HG02840 (cell line): ENCODE data around the gene GNL3L.
"Not testable (repeated sequence)": the region's sequence is repeated elsewhere in the genome, so short reads cannot be mapped to it uniquely, and the experiment has no call there.

Source experiments
- ATAC-seq: cut with Tn5 transposase; IDR thresholded peaks from one replicate; pipeline ENCODE4 v1.9.1; 2021; ENCODE audit warnings: mild to moderate bottlenecking, moderate library complexity, moderate number of reproducible peaks; ENCODE audit not compliant: unreplicated experiment, low FRiP score

Gene GNL3L

DNA sequence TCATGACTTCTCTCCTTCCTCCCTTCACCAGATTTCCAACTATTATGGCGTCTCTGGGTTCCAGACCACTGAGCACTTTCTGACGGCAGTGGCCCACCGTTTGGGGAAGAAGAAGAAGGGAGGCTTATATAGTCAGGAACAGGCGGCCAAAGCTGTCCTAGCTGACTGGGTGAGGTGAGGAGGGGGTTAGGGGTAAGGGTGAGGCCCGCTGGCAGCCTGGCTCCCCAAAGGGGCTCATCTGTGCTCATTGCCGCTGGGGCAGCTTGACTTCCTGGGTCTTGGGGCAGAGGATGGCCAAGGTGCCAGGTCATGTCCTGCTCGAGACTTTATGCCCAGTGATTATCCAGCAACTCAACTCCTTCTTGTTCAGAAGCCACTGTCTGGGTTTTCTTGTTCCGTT is 21.8 kb downstream of the GNL3L start:
- no peak for ATAC-seq

- not testable (repeated sequence) for ATAC-seq
Measured at GRCh38 chrX:54555006-54555405, 25.0 kb downstream of the GNL3L start.

- ATAC-seq = no peak
Measured at GRCh38 chrX:54560411-54560810, 30.4 kb downstream of the GNL3L start.

DNA sequence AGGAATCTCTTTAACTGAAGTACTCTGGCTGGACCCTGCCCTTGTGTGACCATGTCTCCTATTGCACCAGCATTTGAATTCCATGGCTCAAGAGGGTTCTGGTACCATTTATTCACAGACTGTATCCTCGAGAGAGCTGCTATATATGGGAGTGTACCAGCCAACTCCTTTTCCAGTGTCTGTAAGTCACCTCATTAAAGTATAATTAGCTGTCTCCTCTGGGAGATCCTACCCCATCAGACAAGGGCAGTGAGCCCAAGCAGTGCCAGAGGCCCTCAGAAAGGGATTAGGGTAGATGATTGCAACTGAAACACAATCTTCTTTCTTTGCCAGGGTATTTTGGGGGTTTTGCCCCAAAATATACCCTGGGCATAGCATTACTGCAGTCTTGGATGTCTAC is 31.6 kb downstream of the GNL3L start:
- ATAC-seq = no peak

DNA sequence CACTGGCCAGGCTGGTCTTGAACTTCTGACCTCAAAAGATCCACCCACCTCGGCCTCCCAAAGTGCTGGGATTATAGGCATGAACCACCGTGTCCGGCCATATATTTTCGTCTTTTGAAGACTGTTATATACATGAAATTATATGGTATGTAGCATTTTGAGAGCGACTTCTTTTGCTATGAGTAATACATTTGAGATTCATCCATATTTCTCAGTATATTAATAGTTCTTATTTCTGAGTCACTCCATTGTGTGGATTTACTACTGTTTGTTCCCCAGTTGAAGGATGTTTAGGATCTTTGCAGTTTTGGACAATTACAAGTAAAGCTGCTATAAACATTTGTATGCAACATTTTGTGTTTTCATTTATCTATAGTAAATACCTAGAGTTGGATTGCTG is 34.9 kb downstream of the GNL3L start:
- no peak for ATAC-seq

- ATAC-seq = no peak
Measured at GRCh38 chrX:54570332-54570731, 40.3 kb downstream of the GNL3L start.

GRCh38 chrX:54572641-54573040 is 42.6 kb downstream of the GNL3L start:
- ATAC-seq = not testable (repeated sequence)

GRCh38 chrX:54597728-54598127 is 67.7 kb downstream of the GNL3L start:
- no peak for ATAC-seq

- ATAC-seq = no peak
Measured at GRCh38 chrX:54602563-54602962, 72.5 kb downstream of the GNL3L start.
